H1 (cell line): ENCODE measurements around the gene KIF4A. TPM values are rescaled to one million over a fixed set of nuclear protein-coding genes. Genes with fewer than 3 reads are reported as not detected.

Experiments used
- CTCF ChIA-PET: fragments of 300-600 bp; sonication (Branson Sonifier 250); formaldehyde crosslinking; loops from one replicate; lab custom pipeline; 2021; ENCODE audit not compliant: partially characterized antibody; lab: Charles Lee
- POLR2A ChIA-PET: fragments of 300-600 bp; sonication (Branson Sonifier 250); formaldehyde crosslinking; loops from one replicate; lab custom pipeline; 2021; ENCODE audit warnings: inconsistent platforms; ENCODE audit not compliant: partially characterized antibody; lab: Charles Lee
- DNase-seq, 2 experiments: peaks; one replicate each; pipeline versions ENCODE4 v3.0.0 to v3.0.0-alpha.2; 2010 to 2022; ENCODE audit warnings: low spot score in 2 of 2, low read depth in 1 of 2, mixed read lengths in 1 of 2
- FAIRE-seq: peaks from 2 replicates; lab custom pipeline; 2011; peaks lifted over from hg19 to GRCh38; lab: Jason Lieb, UNC
- H2AFZ ChIP-seq: 2 replicates; pipeline ENCODE4 v1.8.1; 2012; ENCODE audit warnings: low read length, inconsistent platforms
- H2AK5ac ChIP-seq: 2 replicates; pipeline ENCODE4 v1.6.1; 2013; ENCODE audit warnings: low read depth, low read length
- H2BK120ac ChIP-seq: replicated peaks from 2 replicates; pipeline ENCODE3; 2013; ENCODE audit warnings: low read depth, low read length, inconsistent platforms
- H2BK12ac ChIP-seq: 2 replicates; pipeline ENCODE4 v1.6.1; 2013; ENCODE audit warnings: low read depth, low read length
- H2BK15ac ChIP-seq: 2 replicates; pipeline ENCODE4 v1.6.1; 2013; ENCODE audit warnings: low read length
- H2BK20ac ChIP-seq: 2 replicates; pipeline ENCODE4 v1.6.1; 2013; ENCODE audit warnings: low read length
- H2BK5ac ChIP-seq: 2 replicates; pipeline ENCODE4 v1.6.1; 2013; ENCODE audit warnings: low read depth, low read length
- H3K14ac ChIP-seq: 2 replicates; pipeline ENCODE4 v1.6.1; 2013; ENCODE audit warnings: inconsistent platforms; ENCODE audit not compliant: insufficient read length
- H3K18ac ChIP-seq: 2 replicates; pipeline ENCODE4 v1.6.1; 2013; ENCODE audit warnings: low read length; ENCODE audit errors: extremely low read depth
- H3K23ac ChIP-seq: 2 replicates; pipeline ENCODE4 v1.6.1; 2013; ENCODE audit warnings: inconsistent platforms; ENCODE audit not compliant: insufficient read length
- H3K23me2 ChIP-seq: 2 replicates; pipeline ENCODE4 v1.6.1; 2013; ENCODE audit warnings: low read depth, low read length
- H3K27ac ChIP-seq: 2 replicates; pipeline ENCODE4 v1.6.1; 2011; ENCODE audit warnings: low read depth, low read length, inconsistent platforms
- H3K27me3 ChIP-seq, 4 experiments: replicated peaks in 1 of 4; 1 replicate in 1 of 4; 2 replicates in 3 of 4; pipeline versions ENCODE4 v1.6.1 to v1.8.1; 2011 to 2013; ENCODE audit warnings: low read length in 3 of 4, mild to moderate bottlenecking in 3 of 4, inconsistent platforms in 2 of 4, mixed read lengths in 2 of 4, moderate library complexity in 1 of 4; ENCODE audit not compliant: control insufficient read depth in 3 of 4, insufficient read depth in 3 of 4; ENCODE audit errors: extremely low read depth in 1 of 4
- H3K36me3 ChIP-seq, 4 experiments: 2 replicates each; pipeline versions ENCODE4 v1.6.1 to v1.8.1; 2011 to 2013; ENCODE audit warnings: mild to moderate bottlenecking in 4 of 4, low read length in 3 of 4, moderate library complexity in 2 of 4, control low read depth in 1 of 4, inconsistent platforms in 1 of 4; ENCODE audit not compliant: insufficient read depth in 4 of 4, control insufficient read depth in 2 of 4
- H3K4ac ChIP-seq: replicated peaks from 2 replicates; pipeline ENCODE3; 2013; ENCODE audit warnings: low read length, low read depth, mixed read lengths, inconsistent platforms; ENCODE audit not compliant: insufficient read length
- H3K4me1 ChIP-seq, 4 experiments: replicated peaks in 1 of 4; 1 replicate in 1 of 4; 2 replicates in 3 of 4; pipeline versions ENCODE4 v1.6.1 to v1.8.1; 2011 to 2013; ENCODE audit warnings: low read length in 3 of 4, inconsistent platforms in 2 of 4, mixed read lengths in 1 of 4; ENCODE audit not compliant: insufficient read depth in 4 of 4, control insufficient read depth in 3 of 4
- H3K4me2 ChIP-seq, 2 experiments: 2 replicates each; pipeline versions ENCODE4 v1.6.1 to v1.8.1; 2011 to 2013; ENCODE audit warnings: low read depth in 2 of 2, low read length in 2 of 2, control low read depth in 1 of 2, inconsistent platforms in 1 of 2, mild to moderate bottlenecking in 1 of 2; ENCODE audit not compliant: insufficient read depth in 1 of 2
- H3K4me3 ChIP-seq, 4 experiments: fragments of 200-600, 300-600 bp in 1 of 4; sonication (generic), shearing (Covaris generic), sonication (Bioruptor Twin) in 1 of 4; 2 replicates each; pipeline versions ENCODE4 v1.5.1 to v1.8.1; 2011 to 2016; ENCODE audit warnings: low read length in 4 of 4, low read depth in 3 of 4, control low read depth in 2 of 4, inconsistent platforms in 2 of 4, mild to moderate bottlenecking in 2 of 4, mixed read lengths in 1 of 4, moderate library complexity in 1 of 4; ENCODE audit not compliant: insufficient read depth in 2 of 4; ENCODE audit errors: extremely low read depth in 1 of 4
- H3K56ac ChIP-seq: replicated peaks from 2 replicates; pipeline ENCODE3; 2013; ENCODE audit warnings: low read depth, mild to moderate bottlenecking, mixed read lengths, low read length, inconsistent platforms; ENCODE audit not compliant: insufficient read length
- H3K79me1 ChIP-seq: 2 replicates; pipeline ENCODE4 v1.6.1; 2013; ENCODE audit warnings: low read depth, low read length, control low read depth
- H3K79me2 ChIP-seq, 2 experiments: 2 replicates each; pipeline versions ENCODE4 v1.6.1 to v1.8.1; 2012 to 2013; ENCODE audit warnings: low read length in 2 of 2, mild to moderate bottlenecking in 2 of 2, inconsistent platforms in 1 of 2; ENCODE audit not compliant: insufficient read depth in 2 of 2, control insufficient read depth in 1 of 2
- H3K9ac ChIP-seq, 4 experiments: replicated peaks in 1 of 4; 1 replicate in 1 of 4; 2 replicates in 3 of 4; pipeline versions ENCODE4 v1.6.1 to v1.8.1; 2011 to 2013; ENCODE audit warnings: low read depth in 3 of 4, low read length in 3 of 4, control low read depth in 2 of 4, mild to moderate bottlenecking in 2 of 4, moderate library complexity in 2 of 4, inconsistent platforms in 1 of 4; ENCODE audit errors: extremely low read depth in 1 of 4
- H3K9me3 ChIP-seq, 2 experiments: 2 replicates each; pipeline versions ENCODE4 v1.6.1 to v1.8.1; 2012 to 2013; ENCODE audit warnings: mild to moderate bottlenecking in 2 of 2, moderate library complexity in 2 of 2, control low read depth in 1 of 2, inconsistent platforms in 1 of 2, low read depth in 1 of 2, low read length in 1 of 2, mixed read lengths in 1 of 2; ENCODE audit not compliant: insufficient read depth in 2 of 2
- H4K20me1 ChIP-seq, 2 experiments: replicated peaks in 1 of 2; 2 replicates each; pipeline versions ENCODE3 to v1.8.1; 2011 to 2013; ENCODE audit warnings: inconsistent platforms in 2 of 2, low read length in 2 of 2, mild to moderate bottlenecking in 1 of 2; ENCODE audit not compliant: insufficient read depth in 2 of 2, control insufficient read depth in 1 of 2
- H4K5ac ChIP-seq: 2 replicates; pipeline ENCODE4 v1.6.1; 2013; ENCODE audit warnings: low read length, low read depth, mixed read lengths, inconsistent platforms; ENCODE audit not compliant: insufficient read length
- H4K8ac ChIP-seq: 2 replicates; pipeline ENCODE4 v1.8.0; 2013; ENCODE audit warnings: mild to moderate bottlenecking, moderate library complexity, low read length, inconsistent platforms; ENCODE audit not compliant: insufficient read depth; ENCODE audit errors: extremely low read depth
- H4K91ac ChIP-seq: replicated peaks from 2 replicates; pipeline ENCODE3; 2013; ENCODE audit warnings: low read length, mixed read lengths, inconsistent platforms; ENCODE audit not compliant: insufficient read length
- FOSL1 ChIP-seq: IDR thresholded peaks from 2 replicates; pipeline ENCODE4 v1.6.1; 2011; ENCODE audit warnings: mild to moderate bottlenecking, low read depth, low read length, moderate library complexity; ENCODE audit not compliant: insufficient read depth
- JUN ChIP-seq: IDR thresholded peaks from 2 replicates; pipeline ENCODE4 v1.6.1; 2011; ENCODE audit warnings: low read depth, mild to moderate bottlenecking, improper control_type of control experiment, low read length
- RNF2 ChIP-seq: fragments of 200-900, 300-1000 bp; sonication (generic); IDR thresholded peaks from 2 replicates; pipeline ENCODE4 v1.7.1; 2016; ENCODE audit warnings: borderline replicate concordance, low read depth, mild to moderate bottlenecking, antibody characterized with exemption, low read length; ENCODE audit not compliant: poor library complexity, severe bottlenecking; ENCODE audit errors: missing control alignments
- SIRT6 ChIP-seq: IDR thresholded peaks from one replicate; pipeline ENCODE4 v1.7.1; 2012; ENCODE audit warnings: low read length, inconsistent platforms
- WGBS, 2 experiments: shearing (Covaris generic) in 1 of 2; methylation state at CpG; one replicate each; pipeline versions ENCODE4 v1.1.6 to v1.1.7; 2013 to 2015; ENCODE audit warnings: low lambda C conversion rate in 2 of 2, mixed read lengths in 2 of 2, inconsistent platforms in 1 of 2, low coverage in 1 of 2, missing lambda C conversion rate in 1 of 2; ENCODE audit not compliant: insufficient replicate concordance in 2 of 2, insufficient coverage in 1 of 2, insufficient read length in 1 of 2; ENCODE audit errors: extremely low coverage in 1 of 2, missing lambda C conversion rate in 1 of 2; 5-methylcytosine and 5-hydroxymethylcytosine counted together
- polyA plus RNA-seq, 7 experiments: library from polyadenylated mRNA; depleted of rRNA in 3 of 7; stranded (reverse) in 5 of 7; unstranded in 2 of 7; fragments of >200 nt in 5 of 7; fragments of 200-250 nt in 2 of 7; gene quantifications; 1 replicate in 5 of 7; 2 replicates in 1 of 7; 4 replicates in 1 of 7; pipeline versions ENCODE4 v1.2.1 to v1.2.3, GENCODE V29; 2011 to 2013; ENCODE audit warnings: missing spikeins in 2 of 7, mixed read lengths in 2 of 7
- total RNA-seq: library from RNA; stranded (reverse); fragmentation: NEBNext Ultra II Directional; extraction: Animal tissue kit (Norgen Biotek cat#: 25700); gene quantifications from 2 replicates; pipeline ENCODE4 v1.2.1, GENCODE V29; 2021

The KIF4A gene
- total and polyA plus RNA-seq, 2 of the 8 experiments (the other 6 are each of a cell fraction or from before 2014, with no cell fraction given) = 10.9 to 35.7 TPM

DNA sequence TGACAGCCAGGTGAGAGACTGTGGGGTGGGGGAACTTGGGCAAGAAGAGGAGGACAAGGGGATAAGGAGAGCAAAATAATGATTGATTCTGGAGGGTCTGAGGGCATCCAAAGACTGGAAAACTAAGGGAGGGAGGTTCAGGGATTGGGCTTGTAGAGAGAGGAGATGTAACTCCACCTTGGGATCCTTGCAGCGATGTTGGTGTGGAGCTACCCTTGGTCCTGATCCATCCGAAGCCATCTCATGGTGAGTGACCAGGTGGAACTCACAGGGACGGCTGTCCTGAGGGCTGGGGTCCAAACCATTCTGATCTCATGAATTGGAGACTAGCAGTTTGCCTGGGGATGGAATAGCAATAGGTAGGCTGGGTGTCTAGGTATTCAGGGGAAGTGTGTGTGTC, 9.3 kb upstream of the KIF4A start:
- CTCF ChIA-PET = interaction anchor here (0.8 kb wide), 1 partner anchor 152 kb away, joined by 3 read pairs; no protein-coding TSS in a partner anchor
- no peak overlapping the region for H2BK5ac ChIP-seq
- FAIRE-seq (no peak), DNase-seq (no peak)
- H3K23ac ChIP-seq = no peak overlapping the region
- H4K8ac ChIP-seq = no peak overlapping the region
- H2AFZ ChIP-seq = no peak overlapping the region
- no peaks in the 10 kb centered on the region for H3K4me1 ChIP-seq
- no peak overlapping the region for H2AK5ac ChIP-seq
- no peak overlapping the region for H4K5ac ChIP-seq
- TF ChIP-seq JUN = no peak
- TF ChIP-seq FOSL1 = no peak
- TF ChIP-seq RNF2 = no peak
- TF ChIP-seq SIRT6 = no peak
- TF ChIP-seq, all 59 proteins: peak for 0
- Histone ChIP-seq H3K36me3 (no peaks in the 10 kb centered on the region), H3K79me2 (no peaks in the 10 kb centered on the region), H4K91ac (no peak overlapping the region), H3K27me3 (no peaks in the 10 kb centered on the region), H3K23me2 (no peaks in the 10 kb centered on the region), H3K18ac (no peak overlapping the region), H2BK120ac (no peak overlapping the region), H3K56ac (no peak overlapping the region), H3K79me1 (no peaks in the 10 kb centered on the region), H2BK15ac (no peak overlapping the region), H3K14ac (no peak overlapping the region), H3K27ac (no peak overlapping the region), H3K4ac (no peak overlapping the region), H3K4me2 (no peak overlapping the region), H4K20me1 (no peaks in the 10 kb centered on the region), H3K9me3 (no peaks in the 10 kb centered on the region), H2BK20ac (no peak overlapping the region), H3K9ac (no peak overlapping the region), H3K4me3 (no peak overlapping the region), H2BK12ac (no peak overlapping the region)
- WGBS, 2 experiments = 93% methylated on average over 3 of the region's 3 CpGs; no CpG with 5 or more reads in 1 of the 2 experiments
- POLR2A ChIA-PET = no interaction called here
